M059J (cell line): Measurements from ENCODE around the gene ZNF397. TPM values are rescaled to one million over a fixed set of nuclear protein-coding genes. Genes with fewer than 3 reads are reported as not detected.

ENCODE experiments used
- DNase-seq: peaks from one replicate; pipeline ENCODE4 v3.0.0-alpha.2; 2012; ENCODE audit warnings: low read depth
- total RNA-seq: library from RNA; depleted of rRNA; stranded (reverse); fragments of >200 nt; shearing (Covaris generic); gene quantifications from 2 replicates; pipeline ENCODE4 v1.2.3, GENCODE V29; 2014

Gene ZNF397
- total RNA-seq, 1 experiment from 2014 or later: 6.7 TPM

DNA sequence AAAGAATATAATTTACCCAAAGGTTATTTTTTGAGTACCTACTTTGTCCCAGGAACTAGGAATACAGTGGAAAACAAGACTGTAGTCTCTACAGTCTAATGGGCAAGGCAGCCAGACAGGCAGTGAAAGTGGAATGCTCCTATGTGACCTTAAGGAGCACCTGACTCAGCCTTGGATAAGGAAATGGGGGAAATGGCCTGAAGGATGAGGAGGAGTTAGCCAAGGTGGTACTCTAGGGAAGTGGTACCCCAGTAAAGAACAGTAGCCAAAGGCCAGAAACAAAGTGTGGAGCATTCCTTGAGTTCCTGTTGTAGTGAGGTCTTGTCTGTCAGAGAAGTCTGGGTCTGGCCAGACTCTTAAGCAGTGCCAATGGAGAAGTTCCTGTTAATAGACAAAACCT lies 6.0 kb downstream of the ZNF397 start:
- no peak for DNase-seq

DNA sequence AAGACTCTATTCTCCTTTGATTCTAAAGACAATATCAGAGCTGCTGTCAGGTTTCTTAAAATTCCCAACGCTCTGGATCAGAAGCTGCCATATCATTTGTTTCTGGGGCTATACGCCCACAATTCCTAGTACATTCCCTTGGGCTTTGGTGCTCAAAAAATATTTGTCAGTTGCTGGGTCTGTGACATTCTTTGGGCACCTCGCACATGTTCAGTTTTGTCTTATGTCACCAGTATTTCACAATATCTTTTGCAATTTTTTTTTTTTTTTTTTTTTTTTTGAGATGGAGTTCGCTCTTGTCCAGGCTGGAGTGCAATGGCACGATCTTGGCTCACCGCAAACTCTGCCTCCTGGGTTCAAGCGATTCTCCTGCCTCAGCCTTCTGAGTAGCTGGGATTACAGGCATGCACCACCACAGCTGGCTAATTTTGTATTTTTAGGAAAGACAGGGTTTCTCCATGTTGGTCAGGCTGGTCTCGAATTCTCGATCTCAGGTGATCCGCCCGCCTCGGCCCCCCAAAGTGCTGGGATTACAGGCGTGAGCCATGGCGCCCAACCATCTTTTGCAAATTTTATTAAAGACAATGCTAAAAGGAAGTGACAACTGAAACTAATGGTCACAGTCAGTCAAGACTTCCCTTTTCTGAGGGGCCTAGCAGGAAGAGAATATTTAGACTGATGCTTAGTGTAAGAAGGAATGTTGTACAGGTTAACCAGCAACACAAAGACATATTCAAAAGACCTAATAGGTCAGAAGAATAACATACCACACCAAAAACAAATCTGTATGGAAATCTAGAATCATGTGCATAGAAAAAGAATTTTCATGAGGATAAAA lies 6.8 kb downstream of the ZNF397 start:
- DNase-seq: no peak

DNA sequence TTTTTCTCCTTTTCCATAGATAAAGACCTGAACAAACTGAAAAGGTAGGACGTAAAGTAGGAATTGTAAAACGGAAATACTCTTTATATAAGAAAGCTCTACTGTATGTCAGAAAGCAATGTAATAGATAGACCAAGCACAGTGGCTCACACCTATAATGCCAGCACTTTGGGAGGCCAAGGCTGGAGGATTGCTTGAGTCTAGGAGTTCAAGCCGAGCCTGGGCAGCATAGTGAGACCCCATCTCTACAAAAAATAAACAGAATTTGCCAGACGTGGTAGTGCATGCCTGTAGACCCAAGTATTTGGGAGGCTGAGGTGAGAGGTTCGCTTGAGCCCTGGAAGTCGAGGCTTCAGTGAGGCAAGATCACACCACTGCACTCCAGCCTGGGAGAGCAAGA lies 7.6 kb downstream of the ZNF397 start:
- DNase-seq: no peak

DNA sequence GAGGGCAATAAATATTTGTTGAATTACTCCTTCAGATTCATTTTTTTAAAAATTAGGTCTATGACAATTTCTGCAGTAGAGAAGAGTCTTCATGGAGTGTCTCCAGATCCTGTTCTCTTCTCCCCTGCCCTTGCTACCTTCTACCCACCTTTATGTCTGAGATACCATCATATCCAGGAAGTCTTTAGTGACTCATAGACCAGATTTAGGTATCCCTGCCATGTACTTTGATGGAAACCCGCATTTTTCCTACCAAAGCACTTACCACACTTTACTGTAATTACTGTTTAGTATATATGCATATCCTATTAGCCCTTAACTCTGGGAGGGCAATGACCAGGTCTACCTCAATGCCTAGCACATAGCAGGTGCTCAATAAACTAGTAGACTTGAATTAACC lies 11.6 kb downstream of the ZNF397 start:
- DNase-seq: no peak

DNA sequence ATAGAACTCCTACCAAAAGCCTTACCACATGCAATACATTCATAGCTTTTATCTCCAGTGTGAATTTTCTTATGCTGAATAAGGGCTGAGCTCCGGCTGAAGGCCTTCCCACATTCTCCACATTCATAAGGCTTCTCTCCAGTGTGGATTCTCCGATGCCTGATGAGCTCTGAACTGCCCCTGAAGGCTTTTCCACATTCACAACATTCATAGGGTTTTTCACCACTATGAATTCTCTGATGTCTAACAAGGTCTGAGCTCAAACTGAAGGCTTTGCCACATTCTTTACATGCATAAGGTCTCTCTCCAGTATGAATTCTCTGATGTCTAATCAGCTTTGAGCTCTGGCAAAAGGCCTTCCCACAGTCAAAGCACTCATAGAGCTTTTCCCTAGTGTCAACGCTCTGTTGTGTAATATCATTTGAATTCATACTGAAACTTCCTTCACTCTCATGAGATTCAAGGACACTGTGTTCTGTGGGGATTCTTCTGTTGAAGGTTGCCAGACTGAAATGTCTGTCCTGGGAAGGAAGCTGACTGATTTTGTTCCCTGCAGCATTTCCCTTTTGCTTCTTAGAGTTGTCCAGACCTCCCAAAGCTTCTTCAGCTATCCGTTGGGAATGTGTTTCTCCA lies 12.9 kb downstream of the ZNF397 start:
- no peak for DNase-seq

DNA sequence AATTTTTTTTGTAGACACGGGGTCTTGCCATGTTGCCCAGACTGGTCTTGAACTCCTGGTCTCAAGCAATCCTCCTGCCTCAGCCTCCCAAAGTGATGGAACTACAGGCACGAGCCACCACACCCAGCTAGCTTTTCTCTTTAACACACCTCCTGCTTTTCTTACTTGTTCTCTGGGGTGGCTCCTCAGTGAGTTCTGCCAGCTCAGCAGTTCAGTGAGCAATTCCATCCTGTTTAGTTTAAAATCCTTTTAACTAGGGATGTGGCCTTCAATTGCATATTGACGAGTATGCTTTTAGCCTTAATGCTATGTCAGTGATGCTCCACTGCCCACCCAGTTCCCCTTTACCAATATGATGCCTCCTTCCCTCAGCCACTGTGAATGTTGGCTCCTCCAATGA lies 16.1 kb downstream of the ZNF397 start:
- DNase-seq: no peak

DNA sequence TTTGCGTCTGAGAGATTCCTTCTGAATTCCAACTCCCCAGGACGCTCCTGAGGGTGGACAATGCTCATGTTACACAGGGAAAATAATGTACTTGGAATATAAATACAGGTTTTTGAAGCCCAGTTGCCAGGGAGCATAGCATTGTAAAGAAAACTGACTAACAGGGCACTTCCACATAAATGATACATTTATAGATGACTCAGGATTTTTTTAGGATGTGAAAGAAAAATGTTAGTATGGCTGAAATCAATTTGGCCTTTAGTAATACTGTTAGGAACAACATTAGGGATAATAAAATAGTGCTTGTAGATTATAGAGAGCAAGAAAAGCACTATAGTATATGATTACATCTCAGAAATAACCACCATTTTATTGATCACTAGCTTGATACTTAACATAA lies 23.6 kb downstream of the ZNF397 start:
- DNase-seq: no peak

DNA sequence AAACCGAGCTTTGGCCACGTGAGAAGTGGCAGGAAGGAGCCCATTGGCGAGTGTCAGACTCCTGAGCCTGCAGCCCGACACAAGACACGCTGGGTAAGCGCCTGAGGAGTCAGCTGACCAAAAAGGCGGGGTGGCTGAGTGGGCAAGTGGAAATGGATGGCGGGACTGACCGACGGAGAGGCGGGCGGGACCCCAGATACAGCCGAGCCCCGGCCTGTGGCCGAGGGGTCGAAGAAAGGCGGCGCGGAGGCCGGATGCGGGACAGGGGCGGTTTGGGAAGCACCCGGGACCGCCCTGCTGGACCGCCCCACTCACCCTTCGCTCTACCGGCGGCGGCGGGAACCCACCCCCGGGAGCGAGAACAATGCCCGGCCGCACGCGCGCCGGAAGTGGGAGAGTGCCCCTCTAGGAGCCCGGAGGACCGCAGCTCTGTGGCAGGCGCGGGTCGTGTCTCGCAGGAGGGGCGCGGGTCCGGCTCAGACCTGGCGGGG lies 26.4 kb downstream of the ZNF397 start:
- no peak for DNase-seq

DNA sequence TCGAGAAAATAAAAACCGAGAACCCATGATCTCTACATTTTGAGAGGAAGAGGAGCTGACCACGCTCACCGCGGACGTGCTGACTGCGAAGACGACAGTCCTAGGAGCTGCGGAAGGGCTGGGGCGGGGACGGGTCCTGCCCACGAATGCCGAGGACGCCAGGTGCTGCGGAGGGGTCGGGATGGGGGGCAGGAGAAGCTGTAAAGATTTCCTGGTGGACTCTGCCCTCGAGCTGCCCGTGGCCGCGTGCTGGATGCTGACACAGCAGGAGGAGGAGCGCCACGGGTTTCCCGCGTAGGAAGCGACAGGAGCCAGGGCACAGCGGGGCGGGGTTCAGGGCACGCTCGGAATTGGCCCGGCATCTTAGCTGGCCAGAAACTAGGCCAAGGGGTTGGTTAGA lies 27.0 kb downstream of the ZNF397 start:
- no peak for DNase-seq

DNA sequence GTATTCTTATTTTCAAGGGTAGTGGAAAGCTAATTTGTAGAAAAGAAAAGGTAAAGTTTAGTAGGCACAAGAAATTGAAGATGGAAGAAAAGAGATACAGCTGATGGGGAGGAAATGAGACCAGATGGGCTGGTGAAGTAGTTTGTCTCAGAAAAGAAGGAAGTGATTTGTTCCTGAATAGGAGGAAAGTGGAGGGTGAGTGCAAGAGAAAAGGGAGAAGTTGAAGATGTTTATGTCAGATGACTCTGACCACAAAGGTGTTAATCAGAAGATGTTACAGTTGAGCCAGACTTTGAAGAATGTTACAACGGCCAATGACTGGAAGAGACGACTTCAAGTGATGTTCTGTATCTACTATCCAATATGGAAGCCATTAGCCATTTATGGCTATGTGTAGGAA lies 28.0 kb downstream of the ZNF397 start:
- DNase-seq: no peak

DNA sequence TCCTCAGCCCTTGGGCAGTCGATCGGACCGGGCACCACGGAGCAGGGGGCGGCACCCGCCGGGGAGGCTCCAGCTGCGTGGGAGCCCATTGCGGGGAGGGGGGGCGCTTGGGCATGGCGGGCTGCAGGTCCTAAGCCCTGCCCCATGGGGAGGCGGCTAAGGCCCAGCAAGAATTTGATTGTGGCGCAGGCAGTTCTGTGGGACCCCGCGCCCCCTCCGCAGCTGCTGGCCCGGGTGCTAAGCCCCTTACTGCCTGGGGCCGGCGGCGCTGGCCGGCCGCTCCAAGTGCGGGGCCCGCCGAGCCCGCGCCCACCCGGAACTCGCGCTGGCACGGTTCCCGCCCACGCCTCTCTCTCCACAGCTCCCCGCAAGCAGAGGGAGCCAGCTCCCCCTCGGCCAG lies 30.8 kb downstream of the ZNF397 start:
- DNase-seq: no peak

DNA sequence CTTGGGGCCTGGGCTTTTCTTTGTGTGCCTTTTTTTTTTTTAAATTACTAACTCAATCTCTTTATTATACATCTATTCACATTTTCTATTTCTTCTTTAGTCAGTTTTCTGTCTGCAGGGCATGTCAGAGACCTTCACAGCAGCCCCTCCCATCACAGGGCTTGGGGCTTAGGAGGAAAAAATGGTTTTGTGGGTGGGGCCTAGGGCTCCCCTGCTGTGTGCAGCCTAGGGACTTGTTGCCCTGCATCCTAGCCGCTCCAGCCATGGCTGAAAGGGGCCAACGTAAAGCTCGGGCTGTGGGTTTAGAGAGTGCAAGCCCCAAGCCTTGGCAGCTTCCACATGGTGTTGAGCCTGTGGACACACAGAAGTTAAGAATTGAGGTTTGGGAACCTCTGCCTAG lies 35.4 kb downstream of the ZNF397 start:
- no peak for DNase-seq

DNA sequence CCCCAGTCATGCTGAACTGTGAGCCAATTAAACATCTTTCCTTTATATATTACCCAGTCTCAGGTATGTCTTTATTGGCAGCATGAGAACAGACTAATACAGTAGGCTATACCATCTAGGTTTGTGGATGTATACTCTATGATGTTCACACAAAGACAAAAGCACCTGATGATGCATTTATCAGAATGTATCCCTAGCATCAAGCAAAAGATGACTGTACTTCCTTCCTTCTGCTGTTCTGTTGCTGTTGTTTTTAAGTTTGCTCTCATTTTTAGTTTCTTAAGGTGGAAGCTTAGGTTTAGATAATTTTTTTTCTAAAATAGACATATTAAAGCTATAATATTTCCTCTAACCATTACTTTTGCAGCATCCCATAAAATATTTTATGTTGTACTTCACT lies 36.8 kb downstream of the ZNF397 start:
- no peak for DNase-seq

DNA sequence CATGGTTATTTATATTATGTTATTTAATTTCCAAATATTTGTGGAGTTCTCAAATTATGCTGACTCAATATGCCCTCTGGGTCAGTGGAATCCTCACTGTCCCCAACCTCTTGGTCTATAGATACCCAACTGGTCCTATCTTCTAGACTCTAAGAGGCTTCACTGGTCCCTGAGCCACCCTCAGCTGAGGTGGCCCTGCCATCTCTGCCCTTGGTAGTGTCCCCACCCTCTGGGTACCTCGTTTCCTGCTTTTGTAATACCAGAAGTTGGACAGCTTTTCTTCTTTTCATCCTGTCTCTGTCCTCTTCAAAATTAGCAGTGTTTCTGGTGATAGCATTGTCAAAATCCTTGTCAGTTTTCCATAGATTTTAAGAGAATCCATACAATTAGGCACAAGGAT lies 37.3 kb downstream of the ZNF397 start:
- no peak for DNase-seq

DNA sequence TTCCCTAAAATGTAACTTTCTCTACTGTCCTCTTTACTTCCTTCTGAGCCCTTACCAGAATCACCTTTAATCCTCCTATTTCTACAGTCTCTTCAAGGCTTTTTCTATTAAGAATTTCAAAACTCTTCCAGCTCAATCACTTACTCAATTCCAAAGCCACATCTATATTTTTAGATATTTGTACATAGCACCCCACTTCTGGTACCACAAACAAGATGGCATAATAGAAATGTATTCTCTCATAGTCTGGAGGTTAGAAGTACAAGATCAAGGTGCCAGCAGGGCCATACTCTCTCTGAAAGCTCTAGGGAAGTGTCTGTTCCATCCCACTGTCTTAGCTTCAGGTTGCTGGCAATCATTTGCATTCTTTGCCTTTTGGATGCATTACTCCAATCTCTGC lies 38.1 kb downstream of the ZNF397 start:
- no peak for DNase-seq

DNA sequence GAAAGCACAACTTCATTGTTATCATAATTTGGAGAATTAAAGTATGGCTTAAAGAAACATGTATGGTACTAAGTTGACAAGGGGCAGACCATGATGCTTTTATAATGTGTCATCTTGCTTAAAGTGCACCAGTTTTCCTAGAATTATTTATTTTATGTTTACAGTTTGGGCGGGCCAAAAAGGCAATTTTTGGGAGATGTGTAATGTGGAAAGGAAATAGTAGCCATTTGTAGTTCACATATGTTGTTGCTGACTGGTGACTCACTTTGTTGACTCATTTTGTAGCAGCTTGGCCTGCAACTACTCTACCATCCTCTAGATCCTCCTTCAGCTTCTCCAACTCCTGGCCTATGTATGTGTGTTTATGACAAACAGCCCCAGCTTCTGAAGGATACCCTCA lies 41.5 kb downstream of the ZNF397 start:
- peak; percentile 88 for DNase-seq

DNA sequence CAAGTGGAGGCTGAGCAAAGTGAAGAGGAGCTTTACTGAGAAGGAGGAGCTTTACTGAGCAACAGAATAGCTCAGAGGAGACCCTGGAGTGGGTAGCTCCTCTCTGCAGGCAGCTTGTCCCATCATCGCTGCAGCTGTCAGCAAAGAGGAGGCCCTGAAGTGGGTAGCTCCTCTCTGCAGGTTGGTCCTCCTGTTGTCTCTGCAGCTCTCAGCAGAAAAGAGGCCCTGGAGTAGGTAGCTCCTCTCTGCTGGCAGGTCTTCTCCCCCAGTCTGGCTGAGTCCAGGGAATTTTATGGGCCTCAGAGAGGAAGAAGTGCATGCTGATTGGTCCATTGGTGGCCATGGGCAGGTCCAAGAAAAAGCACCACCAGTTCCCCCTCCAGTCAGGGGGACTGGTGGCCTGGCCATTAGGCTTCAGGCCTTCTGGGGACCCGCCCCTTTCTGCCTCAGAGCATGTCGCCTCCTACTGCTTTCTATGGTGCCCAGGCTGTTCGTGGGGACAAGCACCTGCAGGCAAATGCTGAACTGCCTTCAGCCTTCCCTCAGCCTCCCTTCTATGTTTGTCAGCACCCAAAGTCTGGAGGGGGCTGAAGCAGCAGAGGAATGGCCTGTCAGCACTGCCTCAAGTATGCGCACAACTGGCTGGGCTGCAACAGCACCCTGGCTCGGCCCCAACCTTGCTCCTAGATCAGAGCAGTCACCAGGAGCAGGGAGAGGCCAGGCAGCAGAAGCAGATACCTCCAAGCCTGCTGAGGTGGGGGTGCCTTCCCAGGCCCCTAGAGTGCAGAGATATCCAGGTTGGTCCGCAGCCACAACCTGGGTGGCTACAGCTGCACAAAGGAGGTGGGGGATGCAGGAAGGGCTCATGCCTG lies 43.3 kb downstream of the ZNF397 start:
- no peak for DNase-seq

DNA sequence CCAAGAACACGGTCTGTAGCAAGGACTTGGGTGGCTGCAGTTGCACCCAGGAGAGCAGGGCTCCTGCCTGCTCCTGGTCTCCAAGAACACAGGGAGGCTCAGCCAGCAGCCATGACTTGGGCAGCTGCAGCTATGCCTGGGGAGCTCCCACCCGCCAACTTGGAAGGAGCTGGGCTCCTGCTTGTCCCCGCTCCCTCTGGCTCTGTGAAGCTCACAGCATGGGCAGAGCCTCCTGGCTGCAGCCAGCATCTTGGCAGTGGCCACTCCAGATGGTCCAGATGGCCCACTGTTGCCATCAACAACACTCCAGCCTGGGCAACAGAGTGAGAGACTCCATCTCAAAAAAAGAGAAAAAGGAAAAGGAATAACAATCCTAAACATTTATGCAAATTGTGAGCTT lies 44.0 kb downstream of the ZNF397 start:
- DNase-seq: no peak

DNA sequence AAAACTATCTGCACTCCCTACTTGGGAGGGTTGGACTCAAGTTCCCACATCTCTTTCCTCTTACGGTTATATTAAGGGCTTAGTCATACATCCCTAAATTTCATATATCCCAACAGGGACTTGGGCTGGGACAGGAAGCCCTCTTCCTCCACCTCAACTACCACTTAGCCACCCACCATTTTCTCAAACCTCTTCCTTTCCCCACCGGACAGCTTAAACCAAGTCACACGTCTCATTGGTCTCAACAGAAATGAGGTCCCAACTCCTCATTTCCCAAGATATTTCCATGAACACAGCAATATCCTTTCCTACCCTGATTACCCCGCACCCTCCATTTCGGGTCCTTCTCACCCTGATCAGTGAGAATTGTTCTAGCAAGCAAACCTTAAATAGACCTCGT lies 48.5 kb downstream of the ZNF397 start:
- DNase-seq: peak; percentile 27

DNA sequence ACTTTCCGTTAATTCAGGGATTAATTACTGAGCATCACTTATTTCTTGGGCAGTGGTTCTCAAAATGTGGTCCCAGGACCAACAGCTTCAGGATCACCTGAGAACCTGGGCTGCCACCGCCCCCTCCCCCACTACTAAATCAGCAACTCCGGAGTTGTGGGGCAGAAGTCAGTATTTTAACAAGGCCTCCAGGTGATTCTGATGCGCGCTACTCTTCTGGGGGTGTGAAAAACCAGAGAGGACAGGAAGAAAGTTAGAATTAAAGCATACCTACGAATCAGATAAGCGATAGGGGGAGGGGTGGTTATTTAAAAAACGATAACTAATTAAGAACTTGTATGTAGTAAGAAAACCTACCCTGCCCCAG lies 48.9 kb downstream of the ZNF397 start:
- DNase-seq: no peak

DNA sequence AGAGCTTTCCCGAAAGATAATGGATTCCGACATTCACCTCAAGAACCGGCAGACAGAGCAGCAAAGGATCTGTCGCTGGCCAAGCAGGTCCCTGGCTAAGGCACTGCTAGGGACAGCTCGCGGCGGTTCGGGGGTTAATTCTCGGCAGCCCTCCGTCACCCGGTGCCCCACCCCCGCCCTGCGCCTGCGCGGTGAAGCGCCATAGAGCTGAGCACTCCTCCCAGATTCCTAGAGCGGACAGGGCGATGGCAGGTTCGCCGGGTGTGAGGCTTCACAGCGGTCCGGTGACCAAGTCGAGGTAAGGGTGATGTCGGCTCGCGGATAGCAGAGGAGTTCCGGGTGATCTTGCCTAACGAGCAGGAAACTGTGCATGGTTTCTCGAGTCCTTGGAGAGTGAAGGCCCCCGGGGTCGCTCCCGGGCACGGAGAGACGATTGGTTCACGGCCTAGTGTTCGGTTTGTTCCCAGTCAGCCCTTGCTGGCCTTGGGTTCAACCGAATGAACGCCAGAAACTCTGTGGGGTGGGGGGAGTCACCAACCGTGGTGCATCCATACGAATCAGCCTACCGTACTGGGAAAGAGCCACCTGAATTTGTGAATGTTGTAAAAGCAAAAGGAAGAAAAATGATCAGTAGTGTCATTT lies 49.4 kb downstream of the ZNF397 start, which contains the start of gene ZSCAN30:
Gene ZSCAN30 (minus strand): TSS at position 136 of the 642 bp plus-strand sequence. CDS start 25,877 bp downstream, outside the sequence.
- peak; percentile 92 for DNase-seq

DNA sequence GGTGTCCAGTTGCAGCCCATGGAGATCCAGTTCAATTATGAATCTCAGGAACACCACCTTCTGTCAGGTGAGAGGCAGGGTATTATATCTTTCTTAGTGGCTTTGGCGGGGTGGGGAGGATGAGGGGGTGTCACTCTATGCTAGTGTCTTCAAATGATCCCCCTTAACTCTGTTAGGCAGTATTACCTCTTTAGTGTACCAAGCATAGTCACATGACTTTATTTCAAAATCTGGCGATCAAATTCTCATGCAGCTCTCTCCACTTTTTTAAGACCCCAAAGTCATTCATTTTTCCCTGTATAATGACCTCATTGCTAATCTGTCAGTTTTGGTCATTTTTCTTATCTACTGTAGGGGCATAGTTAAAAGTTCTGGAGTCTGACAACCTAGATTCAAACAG lies 50.3 kb downstream of the ZNF397 start:
- no peak for DNase-seq
